Mucosa of rectum (tissue), 2 donors: ENCODE data around the gene MMAA.
"Not testable (repeated sequence)": the region's sequence is repeated elsewhere in the genome, so short reads cannot be mapped to it uniquely, and the experiment has no call there.

Experiments
- H3K27ac ChIP-seq, 2 donors: one replicate each; pipeline ENCODE4 v1.7.0; 2013; ENCODE audit warnings: inconsistent platforms in 2 of 2, low read depth in 2 of 2, low read length in 2 of 2
- H3K27me3 ChIP-seq, 2 donors: one replicate each; pipeline ENCODE4 v1.7.0; 2013; ENCODE audit warnings: low read length in 2 of 2; ENCODE audit not compliant: control insufficient read depth in 2 of 2, insufficient read depth in 2 of 2
- H3K36me3 ChIP-seq, 2 donors: one replicate each; pipeline ENCODE4 v1.7.0; 2013; ENCODE audit warnings: low read length in 2 of 2; ENCODE audit not compliant: control insufficient read depth in 2 of 2, insufficient read depth in 2 of 2
- H3K4me1 ChIP-seq, 2 donors: one replicate each; pipeline ENCODE4 v1.7.0; 2013; ENCODE audit warnings: low read length in 2 of 2, mild to moderate bottlenecking in 1 of 2; ENCODE audit not compliant: control insufficient read depth in 2 of 2, insufficient read depth in 2 of 2
- H3K4me3 ChIP-seq, 2 donors: one replicate each; pipeline ENCODE4 v1.7.0; 2013; ENCODE audit warnings: low read length in 2 of 2
- H3K9ac ChIP-seq, 2 donors: one replicate each; pipeline ENCODE4 v1.7.0; 2013; ENCODE audit warnings: low read length in 2 of 2, low read depth in 1 of 2, mild to moderate bottlenecking in 1 of 2
- H3K9me3 ChIP-seq, 2 donors: one replicate each; pipeline ENCODE4 v1.7.0; 2013; ENCODE audit warnings: low read length in 2 of 2; ENCODE audit not compliant: control insufficient read depth in 2 of 2
- donor health status: healthy.
- donor health status: Normal muscosa, but diverticular disease.

The MMAA gene

GRCh38 chr4:145618932-145619638 lies at the start of gene MMAA:
MMAA (plus strand) TSS chr4:145619385; CDS start chr4:145639140, 19,755 bp downstream.
- peak within 1 kb of the TSS; percentile 97 to 99 for H3K27ac ChIP-seq
- peak within 1 kb of the TSS; percentile 95 to 97 for H3K4me3 ChIP-seq
- no peaks in the 10 kb centered on the region for H3K9me3 ChIP-seq
- peaks cover 5 to 11% of the 10 kb centered on the region in 2 donors for H3K4me1 ChIP-seq
- H3K27me3 ChIP-seq = no peaks in the 10 kb centered on the region
- no peaks in the 10 kb centered on the region for H3K36me3 ChIP-seq
- H3K9ac ChIP-seq = peak within 1 kb of the TSS; percentile 96 to 97

DNA sequence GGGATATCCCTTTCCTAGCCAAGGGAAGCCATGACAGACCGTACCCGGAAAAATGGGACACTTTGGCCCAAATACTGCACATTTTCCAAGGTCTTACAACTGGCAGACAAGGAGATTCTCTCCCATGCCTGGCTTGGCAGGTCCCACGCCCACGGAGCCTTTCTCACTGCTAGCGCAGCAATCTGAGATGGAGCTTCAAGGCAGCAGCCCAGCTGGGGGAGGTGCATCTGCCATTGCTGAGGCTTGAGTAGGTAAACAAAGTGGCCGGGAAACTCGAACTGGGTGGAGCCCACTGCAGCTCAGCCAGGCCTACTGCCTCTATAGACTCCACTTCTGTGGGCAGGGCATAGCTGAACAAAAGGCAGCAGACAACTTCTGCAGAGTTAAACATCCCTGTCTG lies 44.6 kb upstream of the MMAA start:
- not testable (repeated sequence) for H3K27ac ChIP-seq, H3K9me3 ChIP-seq, H3K4me1 ChIP-seq, H3K9ac ChIP-seq, H3K4me3 ChIP-seq, H3K36me3 ChIP-seq, H3K27me3 ChIP-seq

- Histone ChIP-seq H3K27ac (no peak overlapping the region), H3K36me3 (no peaks in the 10 kb centered on the region), H3K9ac (no peak overlapping the region), H3K4me1 (no peaks in the 10 kb centered on the region), H3K27me3 (no peaks in the 10 kb centered on the region), H3K9me3 (no peaks in the 10 kb centered on the region), H3K4me3 (no peak overlapping the region)
Observed at GRCh38 chr4:145580906-145581305, 38.3 kb upstream of the MMAA start.

- H3K27me3 ChIP-seq = no peaks in the 10 kb centered on the region
- H3K27ac ChIP-seq = no peak overlapping the region
- H3K4me1 ChIP-seq = no peaks in the 10 kb centered on the region
- no peak overlapping the region for H3K9ac ChIP-seq
- no peaks in the 10 kb centered on the region for H3K36me3 ChIP-seq
- H3K4me3 ChIP-seq = no peak overlapping the region
- no peaks in the 10 kb centered on the region for H3K9me3 ChIP-seq
Observed at GRCh38 chr4:145583191-145584055, 35.8 kb upstream of the MMAA start.

DNA sequence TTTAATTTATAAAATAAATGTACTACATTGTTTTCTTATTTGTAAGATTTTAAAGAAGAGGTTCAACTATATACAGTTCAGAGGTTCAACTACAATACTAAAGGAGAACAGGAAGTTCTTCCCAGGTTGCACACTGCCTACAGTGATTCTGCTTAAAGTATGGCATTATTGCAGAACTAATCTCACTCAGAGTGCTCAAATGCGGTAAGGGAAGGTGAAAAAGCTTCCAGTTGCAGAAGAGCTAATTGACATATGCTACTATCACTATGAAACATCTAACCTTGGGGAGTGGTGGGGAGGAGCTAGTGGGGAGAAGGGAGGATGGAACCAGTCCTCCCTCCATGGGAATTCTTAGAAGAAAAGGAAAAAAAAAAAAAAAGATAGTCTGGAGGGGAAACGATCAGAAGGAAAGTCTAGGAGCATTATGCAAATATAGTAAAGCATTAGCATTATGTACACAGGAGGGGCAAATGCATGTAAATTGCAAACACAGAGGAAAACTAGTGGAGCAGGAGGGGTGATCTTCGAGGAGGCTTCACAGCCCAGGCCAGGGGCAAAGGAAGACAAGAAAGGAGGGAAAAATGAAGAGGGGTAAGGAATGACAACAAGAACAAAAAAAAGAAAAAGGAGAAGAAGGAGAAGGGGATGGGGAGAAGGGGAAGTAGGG lies 32.0 kb upstream of the MMAA start:
- no peaks in the 10 kb centered on the region for H3K36me3 ChIP-seq
- H3K4me3 ChIP-seq = no peak overlapping the region
- H3K27me3 ChIP-seq = no peaks in the 10 kb centered on the region
- no peaks in the 10 kb centered on the region for H3K9me3 ChIP-seq
- no peak overlapping the region for H3K9ac ChIP-seq
- H3K4me1 ChIP-seq = no peaks in the 10 kb centered on the region
- H3K27ac ChIP-seq = no peak overlapping the region

DNA sequence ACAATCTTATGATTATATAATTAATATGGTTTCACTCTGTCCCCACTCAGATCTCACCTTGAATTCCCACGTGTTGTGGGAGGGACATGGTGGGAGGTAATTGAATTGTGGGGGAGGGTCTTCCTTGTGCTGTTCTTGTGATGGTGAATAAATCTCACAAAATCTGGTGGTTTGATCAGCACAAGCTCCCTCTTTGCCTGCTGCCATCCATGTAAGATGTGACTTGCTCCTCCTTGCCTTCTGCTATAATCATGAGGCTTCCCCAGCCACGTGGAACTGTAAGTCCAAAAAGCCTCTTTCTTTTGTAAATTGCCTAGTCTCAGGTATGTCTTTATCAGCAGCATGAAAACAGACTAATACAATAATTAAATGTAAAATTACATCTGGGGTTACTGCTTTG lies 29.8 kb upstream of the MMAA start:
- H3K4me1 ChIP-seq, H3K27ac ChIP-seq: not testable (repeated sequence)

DNA sequence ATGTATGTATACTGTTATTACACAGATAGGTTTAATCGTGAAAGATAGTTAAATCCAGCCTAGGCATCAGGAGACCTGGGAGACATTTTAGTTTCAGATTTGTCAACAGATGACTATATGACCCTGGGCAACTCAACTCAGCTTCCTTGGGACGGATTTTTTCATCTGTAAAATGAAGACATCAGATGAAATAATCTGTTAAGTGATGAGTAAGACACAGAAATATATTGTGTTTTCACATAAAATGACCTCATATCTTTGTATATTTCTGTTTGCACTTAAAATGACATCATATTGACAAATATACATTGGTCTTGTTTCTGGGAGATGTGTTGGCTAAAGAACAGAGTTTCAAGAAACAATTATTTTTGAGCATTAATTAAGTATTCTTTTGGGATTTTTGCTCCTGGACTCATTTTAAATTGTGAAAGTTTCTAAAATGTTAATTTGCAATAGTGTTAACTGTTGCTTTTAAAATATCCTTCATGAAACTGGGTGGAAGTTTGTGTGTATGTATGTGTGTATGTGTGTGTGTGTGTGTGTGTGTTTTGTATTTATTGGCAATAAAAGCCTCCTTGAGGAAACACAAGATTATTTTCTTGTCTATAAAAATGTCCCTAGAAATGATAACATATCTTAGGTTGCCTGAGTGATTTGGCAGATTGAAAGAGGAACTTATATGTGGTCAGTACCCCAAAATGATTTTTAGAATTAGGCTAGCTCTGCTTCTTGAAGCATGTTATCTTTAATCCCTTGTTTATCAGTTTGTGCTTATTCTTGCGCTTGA lies 29.1 kb upstream of the MMAA start:
- Histone ChIP-seq H3K36me3 (no peaks in the 10 kb centered on the region), H3K4me1 (no peaks in the 10 kb centered on the region), H3K27me3 (no peaks in the 10 kb centered on the region), H3K9me3 (no peaks in the 10 kb centered on the region), H3K9ac (no peak overlapping the region), H3K4me3 (no peak overlapping the region), H3K27ac (no peak overlapping the region)

More for the DNA sequence above, 29.8 kb upstream of the MMAA start:
- not testable (repeated sequence) for H3K27me3 ChIP-seq, H3K9ac ChIP-seq, H3K36me3 ChIP-seq, H3K4me3 ChIP-seq, H3K9me3 ChIP-seq

GRCh38 chr4:145602129-145602760 lies 16.9 kb upstream of the MMAA start:
- Histone ChIP-seq H3K9ac (no peak overlapping the region), H3K27me3 (no peaks in the 10 kb centered on the region), H3K36me3 (no peaks in the 10 kb centered on the region), H3K27ac (no peak overlapping the region), H3K9me3 (no peaks in the 10 kb centered on the region), H3K4me1 (no peaks in the 10 kb centered on the region), H3K4me3 (no peak overlapping the region)

DNA sequence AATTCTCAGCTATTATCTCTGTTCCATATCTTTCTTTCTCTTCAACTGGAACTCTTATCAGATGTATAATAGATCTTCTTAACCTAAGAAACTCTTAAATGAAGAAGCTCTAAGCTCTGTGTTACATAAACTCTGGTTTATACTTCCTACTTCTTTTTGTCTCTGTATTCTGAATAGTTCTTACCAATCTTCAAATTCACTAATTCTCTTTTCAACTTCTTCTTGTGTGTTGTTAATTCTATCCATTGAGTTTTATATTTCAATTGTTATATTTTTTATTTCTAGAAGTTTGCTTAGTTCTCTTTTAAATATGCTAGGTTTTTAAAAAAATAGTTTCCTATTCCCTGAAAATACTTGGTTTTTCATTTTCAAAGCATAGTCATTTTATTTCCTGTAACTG lies 13.2 kb upstream of the MMAA start:
- H3K9ac ChIP-seq = no peak overlapping the region
- H3K27me3 ChIP-seq = no peaks in the 10 kb centered on the region
- H3K9me3 ChIP-seq = no peaks in the 10 kb centered on the region
- H3K4me1 ChIP-seq = no peaks in the 10 kb centered on the region
- no peaks in the 10 kb centered on the region for H3K36me3 ChIP-seq
- no peak overlapping the region for H3K27ac ChIP-seq
- no peak overlapping the region for H3K4me3 ChIP-seq
